Activated CD4-positive, alpha-beta T cell treated with anti-CD3 and anti-CD28 coated beads, Interleukin-2, amount 10 ng/mL, durations not matched to agents 24 days and 14 days (primary cell): Measurements from ENCODE around the gene VEZT. TPM values are rescaled to one million over a fixed set of nuclear protein-coding genes. Genes with fewer than 3 reads are reported as not detected.
"Not testable (repeated sequence)": the region's sequence is repeated elsewhere in the genome, so short reads cannot be mapped to it uniquely, and the experiment has no call there.

Experiments used
- DNase-seq: peaks from one replicate; pipeline ENCODE4 v3.0.0; 2022
- H3K27ac Mint-ChIP-seq: one replicate; pipeline ENCODE4 v1.8.0; 2022; ENCODE audit warnings: mild to moderate bottlenecking, mixed read lengths
- H3K27me3 Mint-ChIP-seq: one replicate; pipeline ENCODE4 v1.8.0; 2022; ENCODE audit warnings: mixed read lengths
- H3K36me3 Mint-ChIP-seq: one replicate; pipeline ENCODE4 v1.8.0; 2022; ENCODE audit warnings: low read depth, mild to moderate bottlenecking, mixed read lengths
- H3K4me1 Mint-ChIP-seq: one replicate; pipeline ENCODE4 v1.8.0; 2021; ENCODE audit warnings: mixed read lengths
- H3K4me3 Mint-ChIP-seq: one replicate; pipeline ENCODE4 v1.8.0; 2022; ENCODE audit warnings: mild to moderate bottlenecking, moderate library complexity, mixed read lengths
- H3K9me3 Mint-ChIP-seq: one replicate; pipeline ENCODE4 v1.8.0; 2021; ENCODE audit warnings: mixed read lengths
- intact Hi-C: fragments of 100-400 bp; cut with micrococcal nuclease; formaldehyde crosslinking; loops from one replicate; pipeline ENCODE4 v1.15.1; 2023
- total RNA-seq: library from RNA; stranded (reverse); gene quantifications from 2 replicates; pipeline ENCODE4 v1.2.3, GENCODE V29; 2022

Gene VEZT
- total RNA-seq, 1 donor from 2014 or later = 57.7 TPM

GRCh38 chr12:95191060-95191696, 26.4 kb upstream of the VEZT start:
- H3K4me3 Mint-ChIP-seq = no peak overlapping the region
- H3K27me3 Mint-ChIP-seq = peaks cover 4% of the 10 kb centered on the region
- H3K9me3 Mint-ChIP-seq = no peaks in the 10 kb centered on the region
- H3K27ac Mint-ChIP-seq = no peak overlapping the region
- H3K36me3 Mint-ChIP-seq = no peaks in the 10 kb centered on the region
- H3K4me1 Mint-ChIP-seq = no peaks in the 10 kb centered on the region
- intact Hi-C loops = no loop called here
- no peak for DNase-seq

- no peak for DNase-seq
- Mint-ChIP-seq H3K4me1 (no peaks in the 10 kb centered on the region), H3K9me3 (no peaks in the 10 kb centered on the region), H3K27me3 (peaks cover 4% of the 10 kb centered on the region), H3K36me3 (no peaks in the 10 kb centered on the region), H3K4me3 (no peak overlapping the region), H3K27ac (no peak overlapping the region)
- intact Hi-C loops = no loop called here
Observed at GRCh38 chr12:95192271-95192670, 25.3 kb upstream of the VEZT start.

- Mint-ChIP-seq H3K4me1 (no peaks in the 10 kb centered on the region), H3K4me3 (no peak overlapping the region), H3K27me3 (peaks cover 4% of the 10 kb centered on the region), H3K9me3 (no peaks in the 10 kb centered on the region), H3K27ac (no peak overlapping the region), H3K36me3 (no peaks in the 10 kb centered on the region)
- no peak for DNase-seq
- intact Hi-C loops = no loop called here
Observed at GRCh38 chr12:95193139-95193538, 24.5 kb upstream of the VEZT start.

- no peak overlapping the region for H3K27ac Mint-ChIP-seq
- no peak for DNase-seq
- H3K4me3 Mint-ChIP-seq = no peak overlapping the region
- intact Hi-C loops = no loop called here
- no peaks in the 10 kb centered on the region for H3K36me3 Mint-ChIP-seq
- H3K27me3 Mint-ChIP-seq = peaks cover 4% of the 10 kb centered on the region
- no peaks in the 10 kb centered on the region for H3K9me3 Mint-ChIP-seq
- H3K4me1 Mint-ChIP-seq = no peaks in the 10 kb centered on the region
Observed at GRCh38 chr12:95195122-95195521, 22.5 kb upstream of the VEZT start.

GRCh38 chr12:95196875-95197569, 20.6 kb upstream of the VEZT start:
- H3K4me1 Mint-ChIP-seq, H3K27me3 Mint-ChIP-seq, H3K36me3 Mint-ChIP-seq, intact Hi-C loops, H3K27ac Mint-ChIP-seq, H3K4me3 Mint-ChIP-seq, DNase-seq, H3K9me3 Mint-ChIP-seq: not testable (repeated sequence)

GRCh38 chr12:95197636-95198035, 20.0 kb upstream of the VEZT start:
- Mint-ChIP-seq H3K9me3 (no peaks in the 10 kb centered on the region), H3K36me3 (no peaks in the 10 kb centered on the region), H3K27me3 (peaks cover 1% of the 10 kb centered on the region), H3K4me1 (peaks cover 8% of the 10 kb centered on the region), H3K27ac (no peak overlapping the region), H3K4me3 (no peak overlapping the region)
- intact Hi-C loops = no loop called here
- no peak for DNase-seq

- Mint-ChIP-seq H3K4me1 (peaks cover 10% of the 10 kb centered on the region), H3K9me3 (no peaks in the 10 kb centered on the region), H3K36me3 (no peaks in the 10 kb centered on the region), H3K4me3 (no peak overlapping the region), H3K27me3 (no peaks in the 10 kb centered on the region), H3K27ac (no peak overlapping the region)
- intact Hi-C loops = no loop called here
- DNase-seq = no peak
Observed at GRCh38 chr12:95198914-95199313, 18.7 kb upstream of the VEZT start.

- intact Hi-C loops = no loop called here
- H3K27ac Mint-ChIP-seq = no peak overlapping the region
- H3K4me3 Mint-ChIP-seq = no peak overlapping the region
- peaks cover 15% of the 10 kb centered on the region for H3K4me1 Mint-ChIP-seq
- no peaks in the 10 kb centered on the region for H3K9me3 Mint-ChIP-seq
- no peak for DNase-seq
- no peaks in the 10 kb centered on the region for H3K27me3 Mint-ChIP-seq
- no peaks in the 10 kb centered on the region for H3K36me3 Mint-ChIP-seq
Observed at GRCh38 chr12:95200128-95200894, 17.3 kb upstream of the VEZT start.

GRCh38 chr12:95201056-95201670, 16.4 kb upstream of the VEZT start:
- Mint-ChIP-seq H3K36me3 (no peaks in the 10 kb centered on the region), H3K27me3 (no peaks in the 10 kb centered on the region), H3K9me3 (no peaks in the 10 kb centered on the region), H3K4me3 (no peak overlapping the region), H3K4me1 (peaks cover 15% of the 10 kb centered on the region), H3K27ac (no peak overlapping the region)
- intact Hi-C loops = no loop called here
- DNase-seq = no peak

GRCh38 chr12:95202691-95203486, 14.7 kb upstream of the VEZT start:
- intact Hi-C loops = no loop called here
- Mint-ChIP-seq H3K27ac (no peak overlapping the region), H3K9me3 (no peaks in the 10 kb centered on the region), H3K4me3 (no peak overlapping the region), H3K4me1 (peaks cover 15% of the 10 kb centered on the region), H3K27me3 (no peaks in the 10 kb centered on the region), H3K36me3 (no peaks in the 10 kb centered on the region)
- no peak for DNase-seq

- Mint-ChIP-seq H3K27ac (no peak overlapping the region), H3K4me1 (peaks cover 15% of the 10 kb centered on the region), H3K9me3 (no peaks in the 10 kb centered on the region), H3K27me3 (no peaks in the 10 kb centered on the region), H3K4me3 (no peak overlapping the region), H3K36me3 (no peaks in the 10 kb centered on the region)
- DNase-seq = no peak
- intact Hi-C loops = no loop called here
Observed at GRCh38 chr12:95203487-95204030, 14.0 kb upstream of the VEZT start.

GRCh38 chr12:95204141-95204866, 13.3 kb upstream of the VEZT start:
- H3K27me3 Mint-ChIP-seq = peaks cover 2% of the 10 kb centered on the region
- H3K27ac Mint-ChIP-seq = no peak overlapping the region
- H3K4me1 Mint-ChIP-seq = peaks cover 15% of the 10 kb centered on the region
- no peaks in the 10 kb centered on the region for H3K36me3 Mint-ChIP-seq
- no peak for DNase-seq
- intact Hi-C loops = no loop called here
- H3K4me3 Mint-ChIP-seq = no peak overlapping the region
- no peaks in the 10 kb centered on the region for H3K9me3 Mint-ChIP-seq
